Ovary (tissue), 3 donors: ENCODE data around the gene PRPF38A.

Experiments used
- CTCF ChIP-seq, 3 donors: fragments of 450-650 bp in 2 of 3; fragments of 200-600 bp in 1 of 3; IDR thresholded peaks; one replicate each; pipeline versions ENCODE4 v1.5.1 to v1.8.0; 2016 to 2022; ENCODE audit warnings: antibody characterized with exemption in 3 of 3, mild to moderate bottlenecking in 1 of 3
- EP300 ChIP-seq: sonication (generic); formaldehyde crosslinking; IDR thresholded peaks from one replicate; pipeline ENCODE4 v1.6.1; 2017; ENCODE audit warnings: antibody characterized with exemption
- POLR2A ChIP-seq: fragments of 450-650 bp; IDR thresholded peaks from one replicate; pipeline ENCODE4 v1.6.1; 2017; ENCODE audit warnings: antibody characterized with exemption, mild to moderate bottlenecking, moderate library complexity
- donor health status: DM: no; HTN: no; CAD: no.

GRCh38 chr1:52423771-52424170 lies 19.4 kb downstream of the PRPF38A start:
- TF ChIP-seq CTCF (IDR thresholded peaks at IDR 0.05) (no peak), POLR2A (no peak), EP300 (no peak)
